SK-N-SH (cell line): ENCODE data around the gene DLG2. TPM values are rescaled to one million over a fixed set of nuclear protein-coding genes. Genes with fewer than 3 reads are reported as not detected.

Experiments
- CTCF ChIA-PET: fragments of 300-600, 350-600 bp; formaldehyde crosslinking; extraction: SDS; loops from one replicate; lab custom pipeline; 2021; lab: Yijun Ruan, JAX
- POLR2A ChIA-PET: fragments of 350-600 bp; sonication (Branson Sonifier 250); formaldehyde crosslinking; extraction: SDS; loops from one replicate; lab custom pipeline; 2020; ENCODE audit warnings: antibody characterized with exemption, inconsistent platforms; lab: Yijun Ruan, JAX
- DNase-seq: peaks from one replicate; pipeline ENCODE4 v3.0.0; 2012
- H2AFZ ChIP-seq: fragments of 200-600 bp; sonication (generic); 2 replicates; pipeline ENCODE4 v1.8.1; 2016; ENCODE audit warnings: antibody characterized with exemption, mild to moderate bottlenecking, low read depth
- H3F3A ChIP-seq: fragments of 200-600 bp; sonication (generic); replicated peaks from 2 replicates; pipeline ENCODE3; 2016; ENCODE audit warnings: antibody characterized with exemption, mild to moderate bottlenecking; ENCODE audit not compliant: insufficient read depth
- H3K27ac ChIP-seq, 2 experiments: fragments of 200-500 bp in 1 of 2; fragments of 200-600 bp in 1 of 2; sonication (Bioruptor generic) in 1 of 2; sonication (generic), shearing (Covaris generic) in 1 of 2; 2 replicates each; pipeline versions ENCODE4 v1.5.1 to v1.6.1; 2014 to 2016; ENCODE audit warnings: low read depth in 2 of 2, inconsistent platforms in 1 of 2, low read length in 1 of 2, mild to moderate bottlenecking in 1 of 2, mixed read lengths in 1 of 2
- H3K27me3 ChIP-seq: fragments of 200-600 bp; sonication (generic), shearing (Covaris generic); 2 replicates; pipeline ENCODE4 v1.6.1; 2016; ENCODE audit warnings: mixed run types; ENCODE audit not compliant: insufficient read depth
- H3K36me3 ChIP-seq, 2 experiments: fragments of 200-500 bp in 1 of 2; fragments of 200-600 bp in 1 of 2; sonication (Bioruptor generic) in 1 of 2; sonication (generic) in 1 of 2; replicated peaks in 1 of 2; 2 replicates each; pipeline versions ENCODE3 to v1.5.1; 2014 to 2016; ENCODE audit warnings: low read length in 1 of 2, mild to moderate bottlenecking in 1 of 2; ENCODE audit not compliant: insufficient read depth in 2 of 2, control insufficient read depth in 1 of 2
- H3K4me1 ChIP-seq, 2 experiments: fragments of 200-500 bp in 1 of 2; fragments of 200-600 bp in 1 of 2; sonication (Bioruptor generic) in 1 of 2; sonication (generic), shearing (Covaris generic) in 1 of 2; 2 replicates each; pipeline versions ENCODE4 v1.5.1 to v1.6.1; 2014 to 2016; ENCODE audit warnings: low read depth in 1 of 2, low read length in 1 of 2, mixed run types in 1 of 2; ENCODE audit not compliant: insufficient read depth in 2 of 2, control insufficient read depth in 1 of 2
- H3K4me2 ChIP-seq: fragments of 200-600 bp; sonication (generic), shearing (Covaris generic); 2 replicates; pipeline ENCODE4 v1.6.1; 2017; ENCODE audit warnings: mixed run types
- H3K4me3 ChIP-seq, 2 experiments: fragments of 200-500 bp in 1 of 2; fragments of 200-600 bp in 1 of 2; sonication (Bioruptor generic) in 1 of 2; sonication (generic), shearing (Covaris generic) in 1 of 2; 2 replicates each; pipeline versions ENCODE4 v1.5.1 to v1.8.1; 2014 to 2016; ENCODE audit warnings: low read depth in 2 of 2, inconsistent platforms in 1 of 2, low read length in 1 of 2, mild to moderate bottlenecking in 1 of 2, mixed read lengths in 1 of 2, moderate library complexity in 1 of 2
- H3K79me2 ChIP-seq: fragments of 200-600 bp; sonication (generic); 2 replicates; pipeline ENCODE4 v1.8.1; 2017; ENCODE audit warnings: mild to moderate bottlenecking; ENCODE audit not compliant: insufficient read depth
- H3K9ac ChIP-seq: fragments of 200-600 bp; sonication (generic); 2 replicates; pipeline ENCODE4 v1.6.1; 2017; ENCODE audit warnings: mixed run types
- H3K9me2 ChIP-seq: fragments of 200-600 bp; sonication (generic); 2 replicates; pipeline ENCODE4 v1.6.1; 2017; ENCODE audit warnings: mixed run types
- H3K9me3 ChIP-seq: fragments of 200-600 bp; sonication (generic); 2 replicates; pipeline ENCODE4 v1.6.1; 2017; ENCODE audit warnings: mixed run types, mild to moderate bottlenecking, moderate library complexity
- H4K20me1 ChIP-seq: fragments of 200-600 bp; sonication (generic); 2 replicates; pipeline ENCODE4 v1.6.1; 2017; ENCODE audit warnings: mild to moderate bottlenecking, mixed run types; ENCODE audit not compliant: insufficient read depth
- CHD2 ChIP-seq: fragments of 150-350 bp; IDR thresholded peaks from 2 replicates; pipeline ENCODE4 v1.6.1; 2018; ENCODE audit warnings: low read length; ENCODE audit not compliant: partially characterized antibody
- CTCF ChIP-seq: fragments of 200-600 bp; sonication (generic); IDR thresholded peaks from 2 replicates; pipeline ENCODE4 v1.6.1; 2017; ENCODE audit warnings: antibody characterized with exemption, mild to moderate bottlenecking, moderate library complexity
- ELF1 ChIP-seq: IDR thresholded peaks from 2 replicates; pipeline ENCODE4 v1.4.0; 2012
- FOSL2 ChIP-seq: IDR thresholded peaks from 2 replicates; pipeline ENCODE4 v1.4.0; 2012; ENCODE audit warnings: low read depth, mild to moderate bottlenecking, moderate library complexity, borderline replicate concordance
- FOXJ3 ChIP-seq: sonication (generic); formaldehyde crosslinking; IDR thresholded peaks from 2 replicates; pipeline ENCODE4 v1.5.1; 2020; ENCODE audit warnings: mild to moderate bottlenecking, missing genetic modification reagents
- FOXM1 ChIP-seq: IDR thresholded peaks from 2 replicates; pipeline ENCODE4 v1.4.0; 2012; ENCODE audit warnings: low read depth, mild to moderate bottlenecking
- GABPA ChIP-seq: IDR thresholded peaks from 2 replicates; pipeline ENCODE4 v1.4.0; 2012; ENCODE audit warnings: low read depth, mild to moderate bottlenecking
- JUND ChIP-seq: IDR thresholded peaks from 2 replicates; pipeline ENCODE4 v1.4.0; 2012
- MXI1 ChIP-seq: IDR thresholded peaks from 2 replicates; pipeline ENCODE4 v1.6.1; 2012; ENCODE audit warnings: mild to moderate bottlenecking, low read depth, low read length, improper control_type of control experiment
- PBX3 ChIP-seq: IDR thresholded peaks from 2 replicates; pipeline ENCODE4; 2012
- POLR2AphosphoS5 ChIP-seq: IDR thresholded peaks from 2 replicates; pipeline ENCODE4 v1.6.1; 2012; ENCODE audit warnings: low read depth, low read length
- RCOR1 ChIP-seq: fragments of 150-350 bp; IDR thresholded peaks from 2 replicates; pipeline ENCODE4 v1.6.1; 2017; ENCODE audit warnings: antibody characterized with exemption, low read length
- SMC3 ChIP-seq: IDR thresholded peaks from 2 replicates; pipeline ENCODE4 v1.6.1; 2012; ENCODE audit warnings: low read depth, low read length, improper control_type of control experiment
- TAF1 ChIP-seq: IDR thresholded peaks from 2 replicates; pipeline ENCODE4 v1.6.1; 2012; ENCODE audit warnings: low read depth, mild to moderate bottlenecking, low read length, moderate library complexity, borderline replicate concordance
- USF1 ChIP-seq: IDR thresholded peaks from 2 replicates; pipeline ENCODE4 v1.4.0; 2012; ENCODE audit warnings: low read depth, borderline replicate concordance
- USF2 ChIP-seq: fragments of 150-350 bp; IDR thresholded peaks from 2 replicates; pipeline ENCODE4 v1.6.1; 2017; ENCODE audit warnings: antibody characterized with exemption, low read length, low read depth, borderline replicate concordance
- YY1 ChIP-seq: IDR thresholded peaks from 2 replicates; pipeline ENCODE4 v1.4.0; 2012; ENCODE audit warnings: low read depth, mild to moderate bottlenecking
- ZBTB33 ChIP-seq: IDR thresholded peaks from 2 replicates; pipeline ENCODE4 v1.4.0; 2012; ENCODE audit warnings: low read depth, borderline replicate concordance
- WGBS: methylation state at CpG from one replicate; pipeline ENCODE4 v1.1.6; 2017; ENCODE audit warnings: low lambda C conversion rate; 5-methylcytosine and 5-hydroxymethylcytosine counted together
- polyA plus RNA-seq, 3 experiments: library from polyadenylated mRNA; depleted of rRNA; stranded (reverse); fragments of >200 nt; gene quantifications; 2 replicates each; pipeline ENCODE4 v1.2.3, GENCODE V29; 2012

DLG2 gene
- polyA plus RNA-seq, 1 of the 3 experiments (the other 2 are of a cell fraction) = 0.21 TPM

GRCh38 chr11:84234462-84235202 lies 1392.5 kb downstream of the DLG2 start:
- no peaks in the 10 kb centered on the region for H3K9me3 ChIP-seq
- CTCF ChIA-PET = no interaction called here
- no peaks in the 10 kb centered on the region for H3K79me2 ChIP-seq

More at GRCh38 chr11:84234462-84235202, 1392.5 kb downstream of the DLG2 start:
- no peaks in the 10 kb centered on the region for H3F3A ChIP-seq
- no peak overlapping the region for H3K4me3 ChIP-seq
- TF ChIP-seq GABPA (no peak), JUND (no peak), CTCF (no peak), FOXJ3 (CRISPR knock-in tag) (no peak), SMC3 (no peak), CHD2 (no peak), ZBTB33 (no peak), FOXM1 (no peak), ELF1 (no peak), YY1 (no peak), MXI1 (no peak), FOSL2 (no peak), PBX3 (no peak), USF1 (no peak), POLR2AphosphoS5 (no peak), USF2 (no peak), RCOR1 (no peak), TAF1 (no peak)
- no peak overlapping the region for H3K27ac ChIP-seq
- DNase-seq = no peak
- H3K9me2 ChIP-seq = no peaks in the 10 kb centered on the region
- no peak overlapping the region for H3K9ac ChIP-seq
- no peaks in the 10 kb centered on the region for H3K27me3 ChIP-seq
- H2AFZ ChIP-seq = no peak overlapping the region
- POLR2A ChIA-PET = no interaction called here
- H3K4me1 ChIP-seq = peaks cover 0 to 6% of the 10 kb centered on the region in 2 experiments; a peak in 1 of 4 replicates
- 77% methylated on average over 4 of the region's 4 CpGs for WGBS
- H4K20me1 ChIP-seq = no peaks in the 10 kb centered on the region
- no peaks in the 10 kb centered on the region for H3K36me3 ChIP-seq
- no peak overlapping the region for H3K4me2 ChIP-seq
